ENCODE results near the gene ZDHHC20. TPM values are rescaled to one million over a fixed set of nuclear protein-coding genes. Genes with fewer than 3 reads are reported as not detected.

The ZDHHC20 gene
- polyA plus RNA-seq, 1 of the 3 experiments (the other 2 are of a cell fraction), result 8.7 TPM

- TF ChIP-seq ZBTB33 (IDR thresholded peaks at IDR 0.05; ENCODE audit: borderline replicate concordance, low read depth) (no peak), RAD21 (IDR thresholded peaks at IDR 0.05; ENCODE audit: low read length) (no peak), ELF1 (IDR thresholded peaks at IDR 0.05) (no peak), GATA2 (CRISPR knock-in tag; IDR thresholded peaks at IDR 0.05) (no peak), USF1 (IDR thresholded peaks at IDR 0.05; ENCODE audit: borderline replicate concordance, low read depth) (no peak), SIN3A (IDR thresholded peaks at IDR 0.05; ENCODE audit: borderline replicate concordance, low read depth, low read length) (no peak), MXI1 (IDR thresholded peaks at IDR 0.05; ENCODE audit: low read depth, low read length) (no peak), POLR2AphosphoS5 (IDR thresholded peaks at IDR 0.05; ENCODE audit: low read depth, low read length) (no peak), MAX (IDR thresholded peaks at IDR 0.05; ENCODE audit: low read depth) (no peak), YY1 (IDR thresholded peaks at IDR 0.05; ENCODE audit: low read depth) (no peak), NFIC (IDR thresholded peaks at IDR 0.05; ENCODE audit: borderline replicate concordance) (no peak)
- CTCF ChIA-PET, result no interaction called here
Measured at GRCh38 chr13:21347753-21348318, 111.3 kb downstream of the ZDHHC20 start.

DNA sequence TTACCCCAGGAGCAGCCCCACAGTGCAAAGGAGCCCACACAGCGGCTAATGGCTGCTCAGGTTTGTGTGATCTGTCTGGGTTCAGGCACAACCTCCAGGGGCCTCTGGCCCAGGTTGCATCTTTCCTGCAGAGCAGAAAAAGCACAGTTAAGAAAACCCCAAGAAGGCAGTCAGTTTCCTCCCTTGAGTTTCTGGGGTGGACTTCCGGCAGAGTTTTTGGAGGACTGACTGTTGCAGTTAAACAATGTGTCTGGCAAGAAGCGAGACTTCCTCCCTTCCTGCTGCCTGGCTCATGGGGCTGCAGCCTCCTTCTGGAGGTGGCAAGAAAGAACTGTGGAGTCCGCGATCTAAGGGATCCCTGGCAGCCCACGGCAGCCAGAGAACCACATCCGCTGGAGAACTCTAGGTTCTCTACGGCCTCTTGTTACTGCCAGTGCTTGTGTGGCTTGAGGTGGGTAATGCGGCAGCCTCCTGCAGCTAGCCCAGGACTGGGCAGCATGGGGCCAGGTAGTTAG is 114.4 kb downstream of the ZDHHC20 start:
- Histone ChIP-seq H3K4me1 (ENCODE audit: control insufficient read depth in 1 of 2, insufficient read depth in 2 of 2, low read depth in 1 of 2, low read length in 1 of 2) (no peaks in the 10 kb centered on the region), H4K20me1 (ENCODE audit: insufficient read depth) (no peaks in the 10 kb centered on the region), H3K9me3 (no peaks in the 10 kb centered on the region), H3K4me3 (ENCODE audit: low read depth in 2 of 2, low read length in 1 of 2) (no peak overlapping the region), H2AFZ (ENCODE audit: low read depth) (no peak overlapping the region), H3K4me2 (no peak overlapping the region), H3K9me2 (no peaks in the 10 kb centered on the region), H3K27me3 (ENCODE audit: insufficient read depth) (no peaks in the 10 kb centered on the region), H3F3A (replicated peaks; ENCODE audit: insufficient read depth) (no peaks in the 10 kb centered on the region), H3K79me2 (ENCODE audit: insufficient read depth) (no peaks in the 10 kb centered on the region), H3K9ac (no peak overlapping the region), H3K36me3 (replicated peaks in 1 of 2; ENCODE audit: control insufficient read depth in 1 of 2, insufficient read depth in 2 of 2, low read length in 1 of 2) (no peaks in the 10 kb centered on the region), H3K27ac (ENCODE audit: low read depth in 2 of 2, low read length in 1 of 2) (no peak overlapping the region)
- ChIA-PET POLR2A (no interaction called here), CTCF (no interaction called here)
- no peak for DNase-seq
- WGBS (ENCODE audit: low lambda C conversion rate), result 75% methylated on average over 6 of the region's 9 CpGs
- TF ChIP-seq SIN3A (IDR thresholded peaks at IDR 0.05; ENCODE audit: borderline replicate concordance, low read depth, low read length) (no peak), FOSL2 (IDR thresholded peaks at IDR 0.05; ENCODE audit: borderline replicate concordance, low read depth) (no peak), RFX5 (IDR thresholded peaks at IDR 0.05; ENCODE audit: low read length) (no peak), CHD2 (IDR thresholded peaks at IDR 0.05; ENCODE audit: low read length, partially characterized antibody) (no peak), MXI1 (IDR thresholded peaks at IDR 0.05; ENCODE audit: low read depth, low read length) (no peak), JUND (IDR thresholded peaks at IDR 0.05) (no peak), MEF2A (IDR thresholded peaks at IDR 0.05; ENCODE audit: borderline replicate concordance, low read depth) (no peak), REST (IDR thresholded peaks at IDR 0.05; ENCODE audit: low read depth, low read length) (no peak), ELF1 (IDR thresholded peaks at IDR 0.05) (no peak), PBX3 (IDR thresholded peaks at IDR 0.05) (no peak), TEAD4 (IDR thresholded peaks at IDR 0.05; ENCODE audit: borderline replicate concordance, insufficient read depth) (no peak)
- TF ChIP-seq, protein P1, sequence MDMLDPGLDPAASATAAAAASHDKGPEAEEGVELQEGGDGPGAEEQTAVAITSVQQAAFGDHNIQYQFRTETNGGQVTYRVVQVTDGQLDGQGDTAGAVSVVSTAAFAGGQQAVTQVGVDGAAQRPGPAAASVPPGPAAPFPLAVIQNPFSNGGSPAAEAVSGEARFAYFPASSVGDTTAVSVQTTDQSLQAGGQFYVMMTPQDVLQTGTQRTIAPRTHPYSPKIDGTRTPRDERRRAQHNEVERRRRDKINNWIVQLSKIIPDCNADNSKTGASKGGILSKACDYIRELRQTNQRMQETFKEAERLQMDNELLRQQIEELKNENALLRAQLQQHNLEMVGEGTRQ (IDR thresholded peaks at IDR 0.05; ENCODE audit: borderline replicate concordance, low read depth, low read length), result no peak

More at GRCh38 chr13:21347753-21348318, 111.3 kb downstream of the ZDHHC20 start:
- Histone ChIP-seq H2AFZ (ENCODE audit: low read depth) (no peak overlapping the region), H4K20me1 (ENCODE audit: insufficient read depth) (no peaks in the 10 kb centered on the region), H3K79me2 (ENCODE audit: insufficient read depth) (no peaks in the 10 kb centered on the region), H3K9ac (no peak overlapping the region), H3K27ac (ENCODE audit: low read depth in 2 of 2, low read length in 1 of 2) (no peak overlapping the region), H3K4me1 (ENCODE audit: control insufficient read depth in 1 of 2, insufficient read depth in 2 of 2, low read depth in 1 of 2, low read length in 1 of 2) (no peaks in the 10 kb centered on the region), H3K9me3 (no peaks in the 10 kb centered on the region), H3K4me2 (no peak overlapping the region), H3K36me3 (replicated peaks in 1 of 2; ENCODE audit: control insufficient read depth in 1 of 2, insufficient read depth in 2 of 2, low read length in 1 of 2) (no peaks in the 10 kb centered on the region), H3K4me3 (ENCODE audit: low read depth in 2 of 2, low read length in 1 of 2) (no peak overlapping the region), H3K9me2 (no peaks in the 10 kb centered on the region), H3K27me3 (ENCODE audit: insufficient read depth) (no peaks in the 10 kb centered on the region), H3F3A (replicated peaks; ENCODE audit: insufficient read depth) (no peaks in the 10 kb centered on the region)
- POLR2A ChIA-PET, result no interaction called here
- no peak for DNase-seq
- 58% methylated on average over 4 of the region's 10 CpGs for WGBS (ENCODE audit: low lambda C conversion rate)
